Activated T-cell treated with anti-CD3 and anti-CD28 coated beads, Interleukin-2, amount 50 U/mL, for 48 hours (primary cell): Measurements from ENCODE around the gene PNLDC1.

Experiments
- DNase-seq, 2 experiments: peaks; one replicate each; pipeline ENCODE4 v3.0.0-alpha.2; 2020

The PNLDC1 gene

DNA sequence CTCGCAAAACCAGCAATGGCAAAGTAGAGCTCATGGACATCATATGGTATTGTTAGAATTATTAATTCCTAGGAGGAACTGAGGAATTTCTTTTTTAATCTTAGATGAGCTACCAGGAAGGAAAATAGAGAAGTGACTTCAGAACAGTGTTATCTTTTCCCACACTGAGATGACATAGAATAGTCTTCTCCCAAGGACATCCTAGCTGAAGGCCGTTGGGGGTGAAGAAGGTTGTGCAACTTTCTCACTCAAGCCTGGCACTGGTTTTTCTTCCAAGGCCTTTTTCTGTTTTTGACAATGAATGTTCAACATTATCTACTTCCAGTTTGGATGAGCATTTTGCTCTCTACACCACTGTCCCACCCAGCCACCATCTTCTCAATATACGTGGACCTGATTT lies 54.9 kb downstream of the PNLDC1 start:
- DNase-seq: no peak

DNA sequence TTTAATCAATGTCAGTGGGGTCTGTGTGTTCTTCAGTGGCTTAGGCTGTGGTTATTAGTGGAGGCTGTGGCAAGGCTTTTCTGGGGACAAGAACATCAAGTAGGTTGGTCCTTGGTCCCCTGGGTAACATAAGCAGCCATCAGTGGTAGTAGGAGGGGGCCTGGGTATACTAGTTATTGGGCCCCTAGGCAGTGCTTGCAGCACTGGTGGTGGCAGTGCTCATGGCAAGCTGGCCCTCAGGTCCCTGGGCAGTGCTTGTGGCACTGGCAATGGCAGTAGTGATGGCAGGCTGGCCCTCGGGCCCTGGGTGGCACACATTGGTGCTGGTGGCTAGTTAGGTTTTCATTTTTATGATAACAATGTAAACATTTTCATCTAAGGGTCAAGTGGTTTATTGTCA lies 58.2 kb downstream of the PNLDC1 start:
- no peak for DNase-seq

DNA sequence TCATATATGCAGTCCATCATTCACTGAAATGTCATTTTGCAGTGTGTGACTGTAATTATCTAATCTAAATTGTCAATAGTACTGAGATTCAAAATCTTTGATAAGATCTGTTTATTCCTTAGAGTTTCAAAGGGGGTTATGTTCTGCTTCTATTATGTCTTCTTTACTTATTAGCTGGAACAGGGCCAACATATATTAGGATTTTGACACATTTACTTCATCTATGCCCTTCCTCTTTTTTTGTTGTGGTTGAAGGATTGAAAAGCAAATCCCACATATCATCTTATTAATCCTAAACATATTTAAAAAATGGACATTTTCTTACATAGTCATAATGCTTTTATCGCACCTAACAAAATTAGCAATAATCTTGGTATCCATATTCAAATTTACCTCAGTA lies 60.4 kb downstream of the PNLDC1 start:
- no peak for DNase-seq

DNA sequence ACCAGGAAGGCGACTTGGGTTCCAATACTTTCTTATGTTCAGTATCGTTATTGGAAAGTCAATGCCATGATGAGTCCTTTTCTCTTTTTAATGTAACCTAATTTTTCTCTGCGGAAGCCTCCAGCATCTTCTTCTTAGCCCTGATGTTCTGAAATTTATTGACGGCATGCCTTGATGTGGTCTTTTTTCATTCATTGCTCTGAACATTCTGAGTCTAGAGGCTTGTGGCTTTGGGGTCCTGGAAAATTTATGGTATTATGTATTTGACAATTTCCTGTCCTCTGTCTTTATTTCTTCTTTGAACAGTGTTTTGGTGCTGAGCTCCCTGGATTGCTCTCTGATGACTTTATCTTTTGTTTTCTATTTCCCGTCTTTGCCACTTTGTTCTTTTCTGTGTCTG lies 62.0 kb downstream of the PNLDC1 start:
- no peak for DNase-seq

DNA sequence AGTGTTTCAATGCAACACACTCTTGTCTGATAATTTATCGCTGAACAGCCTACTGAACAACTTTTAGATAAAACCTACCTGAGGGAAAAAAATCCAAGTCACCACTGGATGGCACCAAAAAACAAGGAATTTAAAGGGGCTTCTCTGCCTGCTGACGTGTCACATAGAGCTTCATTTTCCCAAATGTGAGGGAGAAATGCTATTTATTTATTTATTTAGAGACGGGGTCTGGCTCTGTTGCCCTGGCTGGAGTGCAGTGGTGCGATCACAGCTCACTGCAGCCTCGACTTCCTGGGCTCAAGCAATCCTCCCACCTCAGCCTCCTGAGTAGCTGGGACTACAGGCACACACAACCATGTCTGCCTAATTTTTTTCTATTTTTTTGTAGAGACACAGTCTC lies 63.3 kb downstream of the PNLDC1 start:
- peak in 1 of 2 experiments; percentile 31 for DNase-seq

DNA sequence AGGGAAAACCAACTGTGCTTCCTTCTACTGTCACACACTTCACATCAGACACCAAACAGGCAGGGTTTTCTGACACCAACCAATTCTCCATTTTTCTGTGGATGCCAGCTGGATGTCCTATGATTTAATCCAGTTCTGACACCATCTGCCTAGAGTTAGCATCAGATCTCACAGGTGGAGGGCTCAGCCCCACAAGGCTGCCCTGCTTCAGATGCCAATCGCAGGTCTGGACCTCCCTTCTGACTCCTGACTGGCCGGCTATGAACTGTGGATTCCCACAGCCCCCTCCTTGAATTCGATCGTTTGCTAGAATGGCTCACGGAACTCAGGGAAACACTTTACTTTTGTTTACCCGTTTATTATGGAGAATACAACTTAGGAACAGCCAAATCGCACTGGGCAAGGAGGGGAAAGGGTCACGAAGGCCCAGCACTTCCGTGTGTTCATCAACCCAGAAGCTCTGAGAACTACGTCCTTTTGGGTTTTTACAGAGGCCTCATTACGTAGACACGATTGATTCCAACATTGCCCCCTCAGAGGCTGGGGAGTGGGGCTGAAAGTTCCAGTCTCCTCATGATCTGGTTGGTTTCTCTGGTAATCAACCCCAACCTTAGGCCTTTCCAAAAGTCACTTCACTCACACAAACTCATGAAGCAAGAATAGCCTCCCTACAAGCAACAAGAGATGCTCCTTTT lies 65.3 kb downstream of the PNLDC1 start:
- no peak for DNase-seq

DNA sequence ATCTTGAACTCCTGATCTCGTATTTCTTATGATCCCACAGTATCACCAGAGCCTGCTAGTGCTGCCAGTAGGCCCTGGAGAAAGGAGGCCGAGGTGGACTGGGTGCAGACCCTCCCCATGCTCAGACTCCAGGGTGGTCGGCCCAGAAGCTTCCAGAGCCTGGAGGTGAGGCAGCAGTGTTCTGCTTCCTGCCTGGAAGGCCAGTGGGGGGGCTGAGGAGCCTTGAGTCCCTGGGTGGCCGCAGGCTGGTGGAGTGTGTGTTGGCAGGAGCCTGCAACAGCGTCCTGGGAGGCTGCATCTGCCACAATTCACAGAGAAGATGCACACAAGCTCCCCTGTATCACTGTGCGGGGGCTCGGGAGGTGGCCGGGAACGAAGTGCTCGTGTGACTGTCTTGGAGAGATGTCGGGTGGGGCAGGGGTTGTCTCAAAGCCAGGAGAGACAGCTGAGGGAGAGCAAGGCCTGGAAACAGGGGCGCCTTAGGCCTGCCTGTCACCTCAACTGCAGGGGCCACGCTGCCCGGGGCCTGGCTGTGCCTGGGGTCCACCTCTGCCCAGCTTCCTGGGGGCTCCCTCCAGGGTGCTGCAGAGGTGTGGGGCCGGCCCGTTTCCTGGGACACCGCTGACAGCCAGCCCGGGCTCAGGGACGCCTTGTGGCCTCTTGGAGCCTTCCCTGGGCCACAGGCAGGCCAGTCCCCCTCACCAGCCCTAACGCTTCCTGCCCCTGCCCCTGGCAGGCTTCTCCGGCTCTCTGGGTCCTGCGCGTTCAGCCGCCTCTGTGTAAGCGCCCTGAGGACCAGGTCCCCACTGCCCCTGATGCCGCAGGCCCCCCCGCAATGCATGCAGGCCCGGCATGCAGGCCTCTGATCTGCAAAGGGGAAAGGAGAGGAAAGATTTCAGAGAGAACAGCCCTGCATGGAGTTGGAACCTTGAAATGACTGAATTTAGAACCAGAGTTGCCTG lies 66.5 kb downstream of the PNLDC1 start:
- no peak for DNase-seq
